Fibroblast of lung (primary cell): ENCODE measurements around the gene MAP3K1. TPM values are rescaled to one million over a fixed set of nuclear protein-coding genes. Genes with fewer than 3 reads are reported as not detected.

Source experiments
- DNase-seq, 2 donors: peaks; one replicate each; pipeline versions ENCODE4 v3.0.0 to v3.0.0-alpha.2; 2010; ENCODE audit warnings: low read depth in 2 of 2
- H2AFZ ChIP-seq: 2 replicates; pipeline ENCODE4 v1.5.1; 2012; ENCODE audit warnings: low read length, control low read depth, inconsistent platforms
- H3K27ac ChIP-seq: 2 replicates; pipeline ENCODE4 v1.5.1; 2011; ENCODE audit warnings: low read length, control low read depth; ENCODE audit not compliant: insufficient read depth
- H3K27me3 ChIP-seq: 2 replicates; pipeline ENCODE4 v1.5.1; 2011; ENCODE audit warnings: mild to moderate bottlenecking, low read length; ENCODE audit not compliant: control insufficient read depth, insufficient read depth
- H3K36me3 ChIP-seq: 2 replicates; pipeline ENCODE4 v1.5.1; 2011; ENCODE audit warnings: low read length; ENCODE audit not compliant: control insufficient read depth, insufficient read depth
- H3K4me1 ChIP-seq: 2 replicates; pipeline ENCODE4 v1.5.1; 2011; ENCODE audit warnings: low read length; ENCODE audit not compliant: control insufficient read depth, insufficient read depth; ENCODE audit errors: extremely low read depth
- H3K4me2 ChIP-seq: 2 replicates; pipeline ENCODE4 v1.5.1; 2011; ENCODE audit warnings: low read length, control low read depth; ENCODE audit not compliant: insufficient read depth; ENCODE audit errors: extremely low read depth
- H3K4me3 ChIP-seq, 4 experiments: fragments of 200-600 bp in 1 of 4; sonication (generic) in 1 of 4; replicated peaks in 1 of 4; 2 replicates each; pipeline ENCODE4 v1.5.1; 2011 to 2016; ENCODE audit warnings: low read length in 4 of 4, low read depth in 3 of 4, mild to moderate bottlenecking in 3 of 4, control low read depth in 2 of 4, inconsistent platforms in 1 of 4, mixed read lengths in 1 of 4; ENCODE audit not compliant: insufficient read depth in 1 of 4; ENCODE audit errors: control extremely low read depth in 1 of 4
- H3K79me2 ChIP-seq: 2 replicates; pipeline ENCODE4 v1.5.1; 2012; ENCODE audit warnings: mild to moderate bottlenecking, low read length, inconsistent platforms; ENCODE audit not compliant: control insufficient read depth, insufficient read depth
- H3K9ac ChIP-seq: 2 replicates; pipeline ENCODE4 v1.5.1; 2011; ENCODE audit warnings: mild to moderate bottlenecking, low read length, control low read depth; ENCODE audit not compliant: insufficient read depth
- H3K9me3 ChIP-seq: 2 replicates; pipeline ENCODE4 v1.5.1; 2012; ENCODE audit warnings: low read depth, low read length; ENCODE audit not compliant: control insufficient read depth, insufficient read depth
- H4K20me1 ChIP-seq: 2 replicates; pipeline ENCODE4 v1.5.1; 2011; ENCODE audit warnings: low read length; ENCODE audit not compliant: control insufficient read depth, insufficient read depth; ENCODE audit errors: extremely low read depth
- CTCF ChIP-seq, 2 donors: IDR thresholded peaks in 1 of 2; conservative IDR thresholded peaks in 1 of 2; 1 replicate in 1 of 2; 2 replicates in 1 of 2; pipeline ENCODE4 v1.5.1; 2011 to 2012; ENCODE audit warnings: low read length in 2 of 2, control low read depth in 1 of 2, inconsistent platforms in 1 of 2, low read depth in 1 of 2, mild to moderate bottlenecking in 1 of 2
- EZH2 ChIP-seq: IDR thresholded peaks from 2 replicates; pipeline ENCODE4 v1.5.1; 2012; ENCODE audit warnings: low read length, control low read depth, mild to moderate bottlenecking; ENCODE audit errors: missing control alignments
- polyA plus RNA-seq, 2 donors: library from polyadenylated mRNA; depleted of rRNA in 1 of 2; stranded (reverse) in 1 of 2; unstranded in 1 of 2; fragments of >200 nt; gene quantifications; 2 replicates each; pipeline ENCODE4 v1.2.1, GENCODE V29; 2011 to 2012; ENCODE audit warnings: missing spikeins in 1 of 2
- total RNA-seq: library from RNA; depleted of rRNA; stranded (reverse); fragments of >200 nt; gene quantifications from 2 replicates; pipeline ENCODE4 v1.2.1, GENCODE V29; 2014

The MAP3K1 gene
- total and polyA plus RNA-seq, 2 donors (not counting 1 experiment from before 2014, with no cell fraction given) = 5.3 to 6.8 TPM

- Histone ChIP-seq H3K4me3 (no peak overlapping the region), H2AFZ (no peak overlapping the region), H3K4me1 (no peaks in the 10 kb centered on the region), H3K79me2 (no peaks in the 10 kb centered on the region), H3K4me2 (no peak overlapping the region), H3K36me3 (no peaks in the 10 kb centered on the region), H3K9me3 (no peaks in the 10 kb centered on the region), H3K9ac (no peak overlapping the region), H3K27ac (no peak overlapping the region), H3K27me3 (no peaks in the 10 kb centered on the region), H4K20me1 (peaks cover 2% of the 10 kb centered on the region)
- DNase-seq = no peak
- TF ChIP-seq EZH2 (no peak), CTCF (conservative IDR thresholded peaks at IDR 0.05 in 1 of 2, IDR thresholded peaks at IDR 0.05 in 1 of 2; ENCODE audit: low read depth in 1 of 2, low read length in 2 of 2) (no peak)
Observed at GRCh38 chr5:56873056-56873455, 57.7 kb downstream of the MAP3K1 start.

- Histone ChIP-seq H3K79me2 (no peaks in the 10 kb centered on the region), H3K4me3 (no peak overlapping the region), H3K36me3 (no peaks in the 10 kb centered on the region)
Observed at GRCh38 chr5:56876327-56876726, 61.0 kb downstream of the MAP3K1 start.

GRCh38 chr5:56881571-56881970 lies 66.2 kb downstream of the MAP3K1 start:
- no peaks in the 10 kb centered on the region for H3K9me3 ChIP-seq
- no peak for TF ChIP-seq EZH2
- H3K27ac ChIP-seq = no peak overlapping the region
- H3K79me2 ChIP-seq = no peaks in the 10 kb centered on the region
- H3K4me1 ChIP-seq = no peaks in the 10 kb centered on the region
- no peak overlapping the region for H3K9ac ChIP-seq
- H3K36me3 ChIP-seq = peaks cover 1% of the 10 kb centered on the region
- H2AFZ ChIP-seq = no peak overlapping the region
- H4K20me1 ChIP-seq = no peaks in the 10 kb centered on the region
- no peak for DNase-seq
- no peak overlapping the region for H3K4me2 ChIP-seq
- H3K27me3 ChIP-seq = no peaks in the 10 kb centered on the region
- H3K4me3 ChIP-seq = no peak overlapping the region

More at GRCh38 chr5:56876327-56876726, 61.0 kb downstream of the MAP3K1 start:
- no peak overlapping the region for H3K27ac ChIP-seq
- no peak overlapping the region for H3K9ac ChIP-seq
- DNase-seq = peak in 1 of 2 donors; percentile 18
- no peak overlapping the region for H3K4me2 ChIP-seq
- H4K20me1 ChIP-seq = peaks cover 2% of the 10 kb centered on the region
- no peaks in the 10 kb centered on the region for H3K27me3 ChIP-seq
- H2AFZ ChIP-seq = no peak overlapping the region
- H3K4me1 ChIP-seq = no peaks in the 10 kb centered on the region
- TF ChIP-seq CTCF (conservative IDR thresholded peaks at IDR 0.05 in 1 of 2, IDR thresholded peaks at IDR 0.05 in 1 of 2; ENCODE audit: low read depth in 1 of 2, low read length in 2 of 2) = no peak
- TF ChIP-seq EZH2 = no peak
- no peaks in the 10 kb centered on the region for H3K9me3 ChIP-seq
